Keratinocyte (primary cell): ENCODE results near the gene GAB2. TPM values are rescaled to one million over a fixed set of nuclear protein-coding genes. Genes with fewer than 3 reads are reported as not detected.

Experiments
- DNase-seq: peaks from one replicate; pipeline ENCODE4 v3.0.0-alpha.2; 2011; ENCODE audit warnings: low read depth, missing footprints, low spot score
- FAIRE-seq: peaks from 2 replicates; lab custom pipeline; 2011; peaks lifted over from hg19 to GRCh38; lab: Jason Lieb, UNC
- H2AFZ ChIP-seq: 2 replicates; pipeline ENCODE4 v1.6.0; 2012; ENCODE audit warnings: low read length, control low read depth, inconsistent platforms; ENCODE audit not compliant: control insufficient read depth
- H3K27ac ChIP-seq: 2 replicates; pipeline ENCODE4 v1.5.1; 2011; ENCODE audit warnings: low read length; ENCODE audit not compliant: control insufficient read depth, insufficient read depth
- H3K27me3 ChIP-seq: 3 replicates; pipeline ENCODE4 v1.6.0; 2011; ENCODE audit warnings: low read length; ENCODE audit not compliant: control insufficient read depth, insufficient read depth; ENCODE audit errors: extremely low read depth
- H3K36me3 ChIP-seq, 2 experiments: 2 replicates in 1 of 2; 3 replicates in 1 of 2; pipeline ENCODE4 v1.5.1; 2011; ENCODE audit warnings: low read length in 2 of 2, mild to moderate bottlenecking in 1 of 2; ENCODE audit not compliant: control insufficient read depth in 2 of 2, insufficient read depth in 2 of 2; ENCODE audit errors: extremely low read depth in 1 of 2
- H3K4me1 ChIP-seq: 3 replicates; pipeline ENCODE4 v1.5.1; 2011; ENCODE audit warnings: low read length; ENCODE audit not compliant: control insufficient read depth, insufficient read depth; ENCODE audit errors: extremely low read depth
- H3K4me2 ChIP-seq: 3 replicates; pipeline ENCODE4 v1.6.0; 2011; ENCODE audit warnings: low read depth, low read length; ENCODE audit not compliant: control insufficient read depth, insufficient read depth; ENCODE audit errors: extremely low read depth
- H3K4me3 ChIP-seq, 3 experiments: fragments of 200-600 bp in 1 of 3; sonication (generic) in 1 of 3; 2 replicates in 2 of 3; 3 replicates in 1 of 3; pipeline ENCODE4 v1.5.1; 2011 to 2016; ENCODE audit warnings: low read length in 3 of 3, mild to moderate bottlenecking in 3 of 3, control low read depth in 2 of 3, inconsistent platforms in 1 of 3, low read depth in 1 of 3, mixed read lengths in 1 of 3, mixed run types in 1 of 3, moderate library complexity in 1 of 3; ENCODE audit not compliant: control insufficient read depth in 2 of 3, insufficient read depth in 2 of 3; ENCODE audit errors: extremely low read depth in 1 of 3
- H3K79me2 ChIP-seq: 2 replicates; pipeline ENCODE4 v1.6.0; 2012; ENCODE audit warnings: low read length; ENCODE audit not compliant: control insufficient read depth, insufficient read depth
- H3K9ac ChIP-seq: 3 replicates; pipeline ENCODE4 v1.6.0; 2011; ENCODE audit warnings: low read length; ENCODE audit not compliant: control insufficient read depth, insufficient read depth; ENCODE audit errors: extremely low read depth
- H3K9me1 ChIP-seq: 3 replicates; pipeline ENCODE4 v1.6.0; 2011; ENCODE audit warnings: low read length; ENCODE audit not compliant: control insufficient read depth, insufficient read depth; ENCODE audit errors: extremely low read depth
- H3K9me3 ChIP-seq: 2 replicates; pipeline ENCODE4 v1.5.1; 2012; ENCODE audit warnings: low read depth, low read length; ENCODE audit not compliant: control insufficient read depth
- H4K20me1 ChIP-seq: 3 replicates; pipeline ENCODE4 v1.6.0; 2011; ENCODE audit warnings: low read length; ENCODE audit not compliant: control insufficient read depth, insufficient read depth; ENCODE audit errors: extremely low read depth
- CTCF ChIP-seq, 3 experiments: IDR thresholded peaks in 1 of 3; conservative IDR thresholded peaks in 1 of 3; optimal IDR thresholded peaks in 1 of 3; 2 replicates in 2 of 3; 3 replicates in 1 of 3; pipeline versions ENCODE3 to v1.5.1; 2011; ENCODE audit warnings: low read length in 3 of 3, mild to moderate bottlenecking in 3 of 3, moderate library complexity in 2 of 3, control low read depth in 1 of 3, inconsistent platforms in 1 of 3; ENCODE audit not compliant: insufficient read depth in 2 of 3; ENCODE audit errors: extremely low read depth in 1 of 3
- EZH2 ChIP-seq: IDR thresholded peaks from one replicate; pipeline ENCODE4 v1.6.1; 2012; ENCODE audit warnings: inconsistent platforms, mild to moderate bottlenecking, low read length, moderate library complexity
- dilution Hi-C: fragments of 300-500 bp; cut with MboI; formaldehyde crosslinking; loops from one replicate; pipeline ENCODE4 v1.7.0; 2020; ENCODE audit warnings: low sequenced_read_pairs; ENCODE audit not compliant: extremely low pct_ligation_motif_present
- polyA plus RNA-seq, 5 experiments: library from polyadenylated mRNA; depleted of rRNA in 3 of 5; stranded (reverse) in 3 of 5; stranded (forward) in 1 of 5; unstranded in 1 of 5; fragments of >200 nt; gene quantifications; 1 replicate in 1 of 5; 2 replicates in 3 of 5; 3 replicates in 1 of 5; pipeline versions ENCODE4 v1.2.1 to v1.2.3, GENCODE V29; 2011 to 2012; ENCODE audit warnings: missing spikeins in 2 of 5, low read depth in 1 of 5, low replicate concordance in 1 of 5

Gene GAB2
- polyA plus RNA-seq, 1 donor (not counting 4 experiments of a cell fraction or from before 2014, with no cell fraction given), result 0.68 TPM

GRCh38 chr11:78323363-78323762 lies 94.3 kb downstream of the GAB2 start:
- no peaks in the 10 kb centered on the region for H3K79me2 ChIP-seq
- H2AFZ ChIP-seq, result no peak overlapping the region
- FAIRE-seq (no peak), DNase-seq (no peak)
- dilution Hi-C loops, result no loop called here
- H3K27ac ChIP-seq, result no peak overlapping the region
- no peak overlapping the region for H3K9ac ChIP-seq
- H3K36me3 ChIP-seq, result no peaks in the 10 kb centered on the region
- no peaks in the 10 kb centered on the region for H3K9me1 ChIP-seq
- H3K4me3 ChIP-seq, result no peak overlapping the region
- TF ChIP-seq CTCF (optimal IDR thresholded peaks at IDR 0.05 in 1 of 3, IDR thresholded peaks at IDR 0.05 in 1 of 3, conservative IDR thresholded peaks at IDR 0.05 in 1 of 3; ENCODE audit: extremely low read depth in 1 of 3, insufficient read depth in 2 of 3, low read length in 3 of 3) (no peak), EZH2 (no peak)
- no peak overlapping the region for H3K4me2 ChIP-seq
- no peaks in the 10 kb centered on the region for H3K27me3 ChIP-seq
- H3K4me1 ChIP-seq, result no peaks in the 10 kb centered on the region
- no peaks in the 10 kb centered on the region for H4K20me1 ChIP-seq
- H3K9me3 ChIP-seq, result no peaks in the 10 kb centered on the region

DNA sequence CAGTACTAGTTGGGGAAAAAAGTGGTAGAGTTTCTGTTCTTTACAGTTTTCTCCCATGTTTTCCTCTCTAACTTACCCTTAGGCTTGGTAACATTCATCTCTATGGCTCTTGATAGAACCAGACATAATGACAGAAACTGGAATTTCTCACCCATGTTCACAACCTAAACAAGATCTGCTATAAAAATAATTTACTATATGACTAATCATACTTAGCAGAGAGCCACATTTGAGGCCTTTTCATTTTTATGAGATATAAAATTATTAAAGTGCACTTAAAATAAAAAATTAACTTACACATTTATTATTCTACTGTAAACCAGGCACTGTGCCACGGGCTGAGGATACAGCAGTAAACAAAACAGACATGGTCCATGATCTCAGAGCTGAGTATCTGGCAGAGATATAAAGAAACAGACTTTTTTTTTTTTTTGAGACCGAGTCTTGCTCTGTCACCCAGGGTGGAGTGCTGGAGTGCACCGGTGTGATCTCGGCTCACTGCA lies 98.1 kb downstream of the GAB2 start:
- dilution Hi-C loops, result no loop called here
- no peak for DNase-seq
- Histone ChIP-seq H3K4me1 (no peaks in the 10 kb centered on the region), H3K36me3 (no peaks in the 10 kb centered on the region), H4K20me1 (no peaks in the 10 kb centered on the region), H3K9me3 (no peaks in the 10 kb centered on the region), H3K9ac (no peak overlapping the region), H3K4me3 (no peak overlapping the region), H3K27me3 (no peaks in the 10 kb centered on the region), H3K27ac (no peak overlapping the region), H3K79me2 (no peaks in the 10 kb centered on the region), H3K4me2 (no peak overlapping the region), H2AFZ (no peak overlapping the region), H3K9me1 (no peaks in the 10 kb centered on the region)
- TF ChIP-seq EZH2, result no peak
- TF ChIP-seq CTCF (optimal IDR thresholded peaks at IDR 0.05 in 1 of 3, IDR thresholded peaks at IDR 0.05 in 1 of 3, conservative IDR thresholded peaks at IDR 0.05 in 1 of 3; ENCODE audit: extremely low read depth in 1 of 3, insufficient read depth in 2 of 3, low read length in 3 of 3), result no peak
- no peak for FAIRE-seq
